ENCODE measurements around the gene SLC9C1. TPM values are rescaled to one million over a fixed set of nuclear protein-coding genes. Genes with fewer than 3 reads are reported as not detected.
A peak's percentile ranks its signal among the peaks of the same experiment; 100 is the strongest.

SLC9C1 gene
- total and polyA plus RNA-seq, 7 experiments from 2014 or later = 0.08 TPM; not detected in 6

DNA sequence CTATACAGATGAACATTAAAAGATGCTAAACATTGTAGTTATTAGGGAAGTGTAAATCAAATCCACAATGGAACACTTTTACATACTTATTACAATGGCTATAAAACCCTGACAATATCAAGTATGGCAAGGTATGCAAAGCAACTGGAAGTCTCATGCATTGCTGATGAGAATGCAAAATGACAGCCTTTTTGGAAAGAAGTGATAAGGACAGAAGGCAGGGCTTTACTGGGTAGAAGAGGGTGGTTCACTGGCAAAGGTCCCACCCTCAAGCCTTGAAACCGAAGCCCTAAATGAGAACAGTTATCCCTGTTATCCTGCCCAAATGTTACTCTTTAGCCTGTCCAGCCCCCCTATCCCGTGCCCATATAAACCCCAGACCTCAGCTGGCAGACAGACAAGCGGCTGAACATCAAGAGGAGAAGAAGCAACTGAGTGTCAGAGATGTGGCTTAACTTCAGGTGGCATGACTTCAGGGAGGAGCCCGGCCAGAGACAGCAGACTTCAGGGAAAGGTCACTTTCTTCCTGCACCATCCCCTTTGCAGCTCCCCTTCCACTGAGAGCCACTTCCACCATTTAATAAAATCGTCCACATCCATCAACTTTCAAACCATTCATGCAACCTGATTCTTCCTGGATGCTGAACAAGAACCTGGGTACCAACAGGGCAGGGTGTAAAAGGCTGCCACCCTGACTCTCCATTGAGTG is 160.2 kb downstream of the SLC9C1 start:
- no peak for ATAC-seq
- peaks cover 51 to 96% (median 89%) of the 10 kb centered on the region in 7 donors for H3K4me1 Mint-ChIP-seq
- Histone ChIP-seq H3K9me3 (ENCODE audit: control insufficient read depth in 2 of 3, low read length in 3 of 3) (no peaks in the 10 kb centered on the region), H3K4me1 (ENCODE audit: control insufficient read depth in 2 of 2, insufficient read depth in 2 of 2, low read length in 2 of 2) (peaks cover 34 to 65% of the 10 kb centered on the region in 2 donors), H3K4me3 (ENCODE audit: low read length) (peak overlapping the region; percentile 74), H3K27ac (ENCODE audit: low read depth, low read length) (peak overlapping the region; percentile 82), H3K27me3 (ENCODE audit: control insufficient read depth in 2 of 2, insufficient read depth in 2 of 2, low read length in 2 of 2) (no peaks in the 10 kb centered on the region), H3K36me3 (ENCODE audit: control insufficient read depth in 2 of 3, insufficient read depth in 3 of 3, low read length in 3 of 3) (no peaks in the 10 kb centered on the region)
- H3K27me3 Mint-ChIP-seq = no peaks in the 10 kb centered on the region
- no peak for DNase-seq
- H3K27ac Mint-ChIP-seq = peak overlapping the region; percentile 93 to 99 (median 97)
- H3K9me3 Mint-ChIP-seq = no peaks in the 10 kb centered on the region
- CTCF ChIA-PET = interaction anchor here (0.7 to 1.6 kb wide), 2 partner anchors 22 to 365 kb away, joined by 3 to 14 read pairs; partner anchors contain the start of gene BTLA
- peak overlapping the region; percentile 92 to 100 (median 98) for H3K4me3 Mint-ChIP-seq
- peaks cover 0 to 9% (median 0%) of the 10 kb centered on the region in 5 donors for H3K36me3 Mint-ChIP-seq
- intact Hi-C loops (cut with micrococcal nuclease) = loop anchor here (1.0 to 10.0 kb wide), 6 partner anchors 10 to 874 kb away; partner anchors contain the start of genes ABHD10 (in 1 of the 2) and CD200R1 (in 1 of the 2)
- POLR2A ChIA-PET = interaction anchor here (0.5 to 2.0 kb wide), 5 partner anchors 9 to 161 kb away, joined by 3 to 5 read pairs (median 4); partner anchors contain the start of gene SLC9C1

- H3K4me3 Mint-ChIP-seq = peak within 1 kb of the TSS; percentile 92 to 100 (median 98)
- intact Hi-C loops (cut with micrococcal nuclease) = loop anchor here (1.0 to 10.0 kb wide), 5 partner anchors 21 to 874 kb away; partner anchors contain the start of genes ABHD10 (in 1 of the 2) and CD200R1 (in 1 of the 2)
- DNase-seq = peak; percentile 41 to 88 (median 68)
- H3K36me3 Mint-ChIP-seq = peaks cover 0 to 9% (median 0%) of the 10 kb centered on the region in 5 donors
- H3K4me1 Mint-ChIP-seq = peaks cover 50 to 96% (median 94%) of the 10 kb centered on the region in 7 donors
- POLR2A ChIA-PET = interaction anchor here (0.6 to 2.0 kb wide), 5 partner anchors 8 to 356 kb away, joined by 3 to 5 read pairs (median 4); partner anchors contain the start of gene SLC9C1
- H3K27ac ChIP-seq (ENCODE audit: low read depth, low read length) = peak within 1 kb of the TSS; percentile 82
- CTCF ChIA-PET = interaction anchor here (0.7 to 1.6 kb wide), 5 partner anchors 21 to 398 kb away, joined by 3 to 14 read pairs (median 4); partner anchors contain the start of gene BTLA
- no peaks in the 10 kb centered on the region for H3K9me3 Mint-ChIP-seq
- H3K27me3 ChIP-seq (ENCODE audit: control insufficient read depth in 2 of 2, insufficient read depth in 2 of 2, low read length in 2 of 2) = no peaks in the 10 kb centered on the region
- no peaks in the 10 kb centered on the region for H3K36me3 ChIP-seq (ENCODE audit: control insufficient read depth in 2 of 3, insufficient read depth in 3 of 3, low read length in 3 of 3)
- peaks cover 35 to 73% of the 10 kb centered on the region in 2 donors for H3K4me1 ChIP-seq (ENCODE audit: control insufficient read depth in 2 of 2, insufficient read depth in 2 of 2, low read length in 2 of 2)
- peak; percentile 83 for ATAC-seq
- H3K9me3 ChIP-seq (ENCODE audit: control insufficient read depth in 2 of 3, low read length in 3 of 3) = no peaks in the 10 kb centered on the region
- peak within 1 kb of the TSS; percentile 74 for H3K4me3 ChIP-seq (ENCODE audit: low read length)
- no peaks in the 10 kb centered on the region for H3K27me3 Mint-ChIP-seq
- H3K27ac Mint-ChIP-seq = peak within 1 kb of the TSS; percentile 93 to 99 (median 97)
These were observed 161.0 kb downstream of the SLC9C1 start, which contains the start of gene GCSAM for GRCh38 chr3:112132975-112133448. Gene GCSAM (minus strand): TSS chr3:112133248. CDS start chr3:112133120, 128 bp downstream.

DNA sequence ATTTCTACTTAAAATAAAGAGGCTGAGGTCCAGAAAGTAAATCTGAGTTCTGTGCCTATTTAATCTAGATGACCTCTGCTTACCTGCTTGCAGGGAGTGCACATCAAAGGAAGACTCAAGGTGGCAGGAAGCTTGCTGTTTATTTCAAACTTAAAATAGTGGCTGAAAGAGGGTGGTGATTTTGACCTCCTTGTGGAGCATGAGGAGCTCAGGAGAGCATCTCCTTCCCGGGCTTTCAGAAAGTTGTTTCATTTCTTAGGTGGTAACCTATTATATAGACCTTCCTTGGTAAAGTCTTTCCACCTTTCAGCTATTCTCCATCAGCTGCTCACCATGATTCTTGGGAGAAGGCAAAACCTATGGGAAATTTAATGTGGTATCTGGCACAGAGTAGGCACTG is 161.5 kb downstream of the SLC9C1 start:
- H3K4me3 ChIP-seq (ENCODE audit: low read length) = peak overlapping the region; percentile 74
- ATAC-seq (no peak), DNase-seq (peak in 1 of 9 donors; percentile 14)
- ChIA-PET POLR2A (interaction anchor here (0.6 to 1.4 kb wide), 4 partner anchors 21 to 426 kb away, joined by 3 to 5 read pairs (median 4); partner anchors contain the start of gene SLC9C1), CTCF (interaction anchor here (0.7 to 1.6 kb wide), 4 partner anchors 21 to 399 kb away, joined by 3 to 14 read pairs (median 4); no protein-coding TSS in a partner anchor)
- H3K36me3 Mint-ChIP-seq = peaks cover 0 to 9% (median 0%) of the 10 kb centered on the region in 5 donors
- peak overlapping the region; percentile 82 for H3K27ac ChIP-seq (ENCODE audit: low read depth, low read length)
- H3K27ac Mint-ChIP-seq = peak overlapping the region; percentile 93 to 99 (median 97)
- H3K9me3 ChIP-seq (ENCODE audit: control insufficient read depth in 2 of 3, low read length in 3 of 3) = no peaks in the 10 kb centered on the region
- H3K4me3 Mint-ChIP-seq = peak overlapping the region; percentile 92 to 100 (median 98)
- intact Hi-C loops (cut with micrococcal nuclease) = loop anchor here in 1 of 2 donors (2.0 to 10.0 kb wide), 4 partner anchors 154 to 875 kb away; partner anchors contain the start of genes ABHD10 and CD200R1
- H3K4me1 ChIP-seq (ENCODE audit: control insufficient read depth in 2 of 2, insufficient read depth in 2 of 2, low read length in 2 of 2) = peaks cover 39 to 77% of the 10 kb centered on the region in 2 donors
- H3K4me1 Mint-ChIP-seq = peaks cover 46 to 96% (median 94%) of the 10 kb centered on the region in 7 donors
- no peaks in the 10 kb centered on the region for H3K27me3 ChIP-seq (ENCODE audit: control insufficient read depth in 2 of 2, insufficient read depth in 2 of 2, low read length in 2 of 2)
- H3K27me3 Mint-ChIP-seq = no peaks in the 10 kb centered on the region
- H3K9me3 Mint-ChIP-seq = no peaks in the 10 kb centered on the region
- H3K36me3 ChIP-seq (ENCODE audit: control insufficient read depth in 2 of 3, insufficient read depth in 3 of 3, low read length in 3 of 3) = no peaks in the 10 kb centered on the region

GRCh38 chr3:112132088-112132487 is 161.9 kb downstream of the SLC9C1 start:
- Histone ChIP-seq H3K36me3 (ENCODE audit: control insufficient read depth in 2 of 3, insufficient read depth in 3 of 3, low read length in 3 of 3) (no peaks in the 10 kb centered on the region), H3K4me3 (ENCODE audit: low read length) (peak overlapping the region; percentile 74), H3K27ac (ENCODE audit: low read depth, low read length) (peak overlapping the region; percentile 82), H3K9me3 (ENCODE audit: control insufficient read depth in 2 of 3, low read length in 3 of 3) (no peaks in the 10 kb centered on the region), H3K4me1 (ENCODE audit: control insufficient read depth in 2 of 2, insufficient read depth in 2 of 2, low read length in 2 of 2) (peaks cover 39 to 77% of the 10 kb centered on the region in 2 donors), H3K27me3 (ENCODE audit: control insufficient read depth in 2 of 2, insufficient read depth in 2 of 2, low read length in 2 of 2) (no peaks in the 10 kb centered on the region)
- ATAC-seq = no peak
- H3K36me3 Mint-ChIP-seq = peaks cover 0 to 9% (median 0%) of the 10 kb centered on the region in 5 donors
- DNase-seq = no peak
- peak overlapping the region; percentile 66 to 100 (median 98) for H3K4me3 Mint-ChIP-seq
- H3K27ac Mint-ChIP-seq = peak overlapping the region; percentile 54 to 99 (median 97)
- H3K9me3 Mint-ChIP-seq = no peaks in the 10 kb centered on the region
- CTCF ChIA-PET = interaction anchor here (0.7 to 1.6 kb wide), 2 partner anchors 21 to 382 kb away, joined by 4 to 14 read pairs; no protein-coding TSS in a partner anchor
- H3K27me3 Mint-ChIP-seq = no peaks in the 10 kb centered on the region
- POLR2A ChIA-PET = interaction anchor here (0.6 to 1.3 kb wide), 2 partner anchors 357 to 426 kb away, joined by 3 to 5 read pairs; no protein-coding TSS in a partner anchor
- intact Hi-C loops (cut with micrococcal nuclease) = loop anchor here in 1 of 2 donors (2.0 to 10.0 kb wide), 4 partner anchors 153 to 875 kb away; partner anchors contain the start of genes ABHD10 and CD200R1
- H3K4me1 Mint-ChIP-seq = peaks cover 46 to 96% (median 94%) of the 10 kb centered on the region in 7 donors

DNA sequence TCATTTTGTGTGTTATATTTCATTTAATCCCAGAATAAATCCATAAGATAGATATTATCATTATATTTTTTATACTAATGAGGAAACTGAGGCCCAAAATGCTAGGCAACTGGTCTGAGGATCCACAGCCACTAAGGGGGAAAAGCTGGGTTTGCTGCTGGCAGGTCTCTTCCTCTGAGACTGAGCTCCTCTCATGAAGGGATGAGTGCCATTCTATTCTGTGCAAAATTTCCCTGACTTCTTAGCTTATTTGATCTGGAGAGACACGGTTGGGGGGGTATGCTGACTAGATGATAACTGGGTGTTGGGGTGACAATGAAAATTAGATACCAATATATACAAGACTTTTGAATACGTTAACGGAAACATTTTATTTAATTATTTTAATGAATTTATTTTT is 162.9 kb downstream of the SLC9C1 start:
- Histone ChIP-seq H3K4me3 (ENCODE audit: low read length) (no peak overlapping the region), H3K36me3 (ENCODE audit: control insufficient read depth in 2 of 3, insufficient read depth in 3 of 3, low read length in 3 of 3) (no peaks in the 10 kb centered on the region), H3K4me1 (ENCODE audit: control insufficient read depth in 2 of 2, insufficient read depth in 2 of 2, low read length in 2 of 2) (peaks cover 47 to 80% of the 10 kb centered on the region in 2 donors), H3K9me3 (ENCODE audit: control insufficient read depth in 2 of 3, low read length in 3 of 3) (no peaks in the 10 kb centered on the region), H3K27ac (ENCODE audit: low read depth, low read length) (peak overlapping the region; percentile 82), H3K27me3 (ENCODE audit: control insufficient read depth in 2 of 2, insufficient read depth in 2 of 2, low read length in 2 of 2) (no peaks in the 10 kb centered on the region)
- Mint-ChIP-seq H3K36me3 (peaks cover 1 to 11% (median 3%) of the 10 kb centered on the region in 5 donors), H3K27me3 (no peaks in the 10 kb centered on the region), H3K4me3 (peak overlapping the region in 9 of 10 donors; percentile 53 to 100 (median 73)), H3K9me3 (no peaks in the 10 kb centered on the region), H3K4me1 (peaks cover 54 to 96% (median 94%) of the 10 kb centered on the region in 7 donors), H3K27ac (peak overlapping the region; percentile 11 to 94 (median 90))
- ChIA-PET CTCF (interaction anchor here (1.7 kb wide), 1 partner anchor 20 kb away, joined by 6 read pairs; no protein-coding TSS in a partner anchor), POLR2A (interaction anchor here (1.3 to 1.4 kb wide), 2 partner anchors 10 to 430 kb away, joined by 3 to 4 read pairs; partner anchors contain the start of genes ATG3 and SLC35A5)
- ATAC-seq (no peak), DNase-seq (peak in 1 of 9 donors; percentile 17)
- intact Hi-C loops (cut with micrococcal nuclease) = loop anchor here in 1 of 2 donors (5.0 to 10.0 kb wide), 3 partner anchors 331 to 876 kb away; partner anchors contain the start of gene CD200R1

Measured in naive thymus-derived CD4-positive, alpha-beta T cell (primary cell).